Osteoblast (primary cell): Measurements from ENCODE around the gene AMER3. TPM values are rescaled to one million over a fixed set of nuclear protein-coding genes. Genes with fewer than 3 reads are reported as not detected.
A peak's percentile ranks its signal among the peaks of the same experiment; 100 is the strongest.

Experiments
- DNase-seq: peaks from one replicate; pipeline ENCODE4 v3.0.0; 2011; ENCODE audit warnings: low spot score, mixed read lengths; ENCODE audit not compliant: insufficient read length; ENCODE audit errors: missing footprints
- H2AFZ ChIP-seq: 2 replicates; pipeline ENCODE4 v1.6.0; 2011; ENCODE audit warnings: mild to moderate bottlenecking, low read length
- H3K27ac ChIP-seq: 2 replicates; pipeline ENCODE4 v1.5.1; 2011; ENCODE audit warnings: mild to moderate bottlenecking, low read depth, low read length, moderate library complexity
- H3K27me3 ChIP-seq: 2 replicates; pipeline ENCODE4 v1.6.0; 2012; ENCODE audit warnings: mild to moderate bottlenecking, control low read depth, inconsistent platforms, low read length, moderate library complexity; ENCODE audit not compliant: insufficient read depth
- H3K36me3 ChIP-seq: 2 replicates; pipeline ENCODE4 v1.5.1; 2011; ENCODE audit warnings: mild to moderate bottlenecking, low read length, control low read depth, moderate library complexity; ENCODE audit not compliant: insufficient read depth
- H3K4me1 ChIP-seq: 2 replicates; pipeline ENCODE4 v1.5.1; 2011; ENCODE audit warnings: mild to moderate bottlenecking, low read length, control low read depth, moderate library complexity; ENCODE audit not compliant: insufficient read depth
- H3K4me2 ChIP-seq: 2 replicates; pipeline ENCODE4 v1.6.0; 2011; ENCODE audit warnings: mild to moderate bottlenecking, low read length; ENCODE audit not compliant: insufficient read depth
- H3K4me3 ChIP-seq: fragments of 200-600 bp; sonication (generic); 3 replicates; pipeline ENCODE4 v1.5.1; 2012; ENCODE audit warnings: mild to moderate bottlenecking, low read length, inconsistent platforms; ENCODE audit not compliant: insufficient read depth
- H3K79me2 ChIP-seq: 2 replicates; pipeline ENCODE4 v1.6.0; 2012; ENCODE audit warnings: mild to moderate bottlenecking, low read length, control low read depth, inconsistent platforms; ENCODE audit not compliant: insufficient read depth
- H3K9me3 ChIP-seq: 2 replicates; pipeline ENCODE4 v1.5.1; 2011; ENCODE audit warnings: low read depth, low read length, control low read depth
- H4K20me1 ChIP-seq: 2 replicates; pipeline ENCODE4 v1.6.0; 2012; ENCODE audit warnings: mild to moderate bottlenecking, low read length, control low read depth; ENCODE audit not compliant: insufficient read depth
- total RNA-seq: library from RNA; depleted of rRNA; stranded (reverse); fragments of >200 nt; gene quantifications from 2 replicates; pipeline ENCODE4 v1.2.3, GENCODE V29; 2012
- TF ChIP-seq, protein P1 (sequence below): IDR thresholded peaks from 2 replicates; pipeline ENCODE4 v1.5.1; 2011; ENCODE audit warnings: mild to moderate bottlenecking, low read depth, low read length, moderate library complexity; ENCODE audit errors: extremely low read depth

Gene AMER3
- total RNA-seq, 1 donor: not detected

DNA sequence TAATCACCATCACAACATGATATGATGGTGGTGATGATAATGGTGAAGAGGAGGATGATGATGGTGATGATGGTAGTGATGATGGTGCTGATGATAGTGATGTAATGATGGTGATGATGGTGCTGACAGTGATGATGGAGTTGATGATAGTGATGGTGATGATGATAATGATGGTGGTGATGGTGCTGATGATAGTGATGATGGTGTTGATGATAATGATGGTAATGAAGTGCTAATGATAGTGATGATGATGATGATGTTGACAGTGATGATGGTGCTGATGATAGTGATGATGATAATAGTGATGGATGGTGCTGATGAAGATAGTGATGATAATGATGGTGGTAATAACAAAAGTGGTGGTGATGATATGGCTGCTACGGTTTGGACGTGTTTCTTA, 30.9 kb upstream of the AMER3 start:
- H3K4me3 ChIP-seq: no peak overlapping the region
- H4K20me1 ChIP-seq: no peaks in the 10 kb centered on the region
- H3K79me2 ChIP-seq: no peaks in the 10 kb centered on the region
- no peak overlapping the region for H3K27ac ChIP-seq
- H3K9me3 ChIP-seq: no peaks in the 10 kb centered on the region
- H3K4me2 ChIP-seq: no peak overlapping the region
- DNase-seq: no peak
- H3K27me3 ChIP-seq: no peaks in the 10 kb centered on the region
- no peak overlapping the region for H2AFZ ChIP-seq
- no peaks in the 10 kb centered on the region for H3K36me3 ChIP-seq
- TF ChIP-seq, protein P1, sequence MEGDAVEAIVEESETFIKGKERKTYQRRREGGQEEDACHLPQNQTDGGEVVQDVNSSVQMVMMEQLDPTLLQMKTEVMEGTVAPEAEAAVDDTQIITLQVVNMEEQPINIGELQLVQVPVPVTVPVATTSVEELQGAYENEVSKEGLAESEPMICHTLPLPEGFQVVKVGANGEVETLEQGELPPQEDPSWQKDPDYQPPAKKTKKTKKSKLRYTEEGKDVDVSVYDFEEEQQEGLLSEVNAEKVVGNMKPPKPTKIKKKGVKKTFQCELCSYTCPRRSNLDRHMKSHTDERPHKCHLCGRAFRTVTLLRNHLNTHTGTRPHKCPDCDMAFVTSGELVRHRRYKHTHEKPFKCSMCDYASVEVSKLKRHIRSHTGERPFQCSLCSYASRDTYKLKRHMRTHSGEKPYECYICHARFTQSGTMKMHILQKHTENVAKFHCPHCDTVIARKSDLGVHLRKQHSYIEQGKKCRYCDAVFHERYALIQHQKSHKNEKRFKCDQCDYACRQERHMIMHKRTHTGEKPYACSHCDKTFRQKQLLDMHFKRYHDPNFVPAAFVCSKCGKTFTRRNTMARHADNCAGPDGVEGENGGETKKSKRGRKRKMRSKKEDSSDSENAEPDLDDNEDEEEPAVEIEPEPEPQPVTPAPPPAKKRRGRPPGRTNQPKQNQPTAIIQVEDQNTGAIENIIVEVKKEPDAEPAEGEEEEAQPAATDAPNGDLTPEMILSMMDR: no peak
- H3K4me1 ChIP-seq: peaks cover 5% of the 10 kb centered on the region

DNA sequence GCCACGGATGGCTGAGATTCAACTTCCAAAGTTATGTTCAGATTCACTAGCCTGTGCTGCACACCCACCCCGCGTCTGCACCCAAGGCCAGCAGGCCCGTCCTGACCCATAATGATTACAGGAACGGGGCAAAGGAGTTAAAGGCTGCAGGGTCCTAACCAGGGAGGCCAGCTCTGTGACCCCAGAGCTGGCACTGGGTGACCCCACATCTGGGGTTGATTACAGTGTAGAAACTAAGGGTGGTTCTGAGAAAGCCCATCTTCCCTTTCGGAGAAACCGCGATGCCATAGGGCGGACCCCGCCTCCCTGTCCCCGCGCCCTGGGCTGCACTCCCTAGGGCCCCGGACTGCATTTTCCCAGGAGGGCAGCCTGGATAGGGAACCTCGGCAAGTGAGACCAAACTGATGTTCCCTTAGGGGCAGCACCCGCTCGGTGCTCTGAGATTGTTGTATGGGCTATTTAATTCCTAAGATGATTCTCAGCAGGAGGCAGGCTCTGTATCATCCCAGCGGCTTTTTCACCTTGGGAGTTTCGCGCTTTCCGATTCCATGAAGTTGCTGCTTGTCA, 28.6 kb upstream of the AMER3 start:
- no peaks in the 10 kb centered on the region for H3K79me2 ChIP-seq
- H3K36me3 ChIP-seq: no peaks in the 10 kb centered on the region
- H3K27ac ChIP-seq: no peak overlapping the region
- peak overlapping the region; percentile 81 for H3K4me2 ChIP-seq
- H3K4me3 ChIP-seq: peak overlapping the region; percentile 69
- no peaks in the 10 kb centered on the region for H3K27me3 ChIP-seq
- peak overlapping the region; percentile 85 for H2AFZ ChIP-seq
- peaks cover 5% of the 10 kb centered on the region for H3K4me1 ChIP-seq
- no peaks in the 10 kb centered on the region for H4K20me1 ChIP-seq
- TF ChIP-seq, protein P1: no peak
- H3K9me3 ChIP-seq: no peaks in the 10 kb centered on the region
- no peak for DNase-seq

DNA sequence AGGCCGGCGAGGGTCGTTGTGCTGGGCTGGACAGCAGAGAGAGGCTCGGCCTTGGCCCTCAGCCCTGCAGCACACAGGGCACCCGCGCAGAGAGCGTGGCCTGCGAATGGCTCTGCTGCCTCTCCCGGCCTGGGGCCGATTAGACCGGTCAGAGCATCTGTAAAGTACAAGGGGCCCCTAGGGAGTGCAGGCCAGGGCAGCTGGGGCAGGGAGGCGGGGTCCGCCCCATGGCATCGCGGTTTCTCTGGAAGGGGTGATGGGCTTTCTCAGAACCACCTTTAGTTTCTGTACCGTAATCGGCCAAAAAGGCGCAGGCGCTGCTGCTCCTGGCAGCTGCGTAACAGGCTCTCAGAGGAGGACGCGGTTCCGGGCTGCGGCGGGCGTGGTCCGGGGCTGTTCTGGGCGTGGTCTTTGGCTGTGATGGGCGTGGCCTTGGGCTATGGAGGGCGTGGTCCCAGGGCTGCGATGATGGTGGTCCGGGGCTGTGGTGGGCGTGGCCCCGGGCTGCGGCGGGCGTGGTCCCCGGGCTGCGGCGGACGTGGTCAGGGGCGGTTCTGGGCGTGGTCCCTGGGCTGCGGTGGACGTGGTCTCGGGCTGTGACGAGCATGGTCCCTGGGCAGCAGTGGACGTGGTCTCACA, 27.9 kb upstream of the AMER3 start:
- H3K4me1 ChIP-seq: peaks cover 5% of the 10 kb centered on the region
- no peak overlapping the region for H3K27ac ChIP-seq
- DNase-seq: peak; percentile 85
- no peaks in the 10 kb centered on the region for H4K20me1 ChIP-seq
- H3K9me3 ChIP-seq: no peaks in the 10 kb centered on the region
- no peaks in the 10 kb centered on the region for H3K36me3 ChIP-seq
- no peaks in the 10 kb centered on the region for H3K79me2 ChIP-seq
- H3K4me2 ChIP-seq: peak overlapping the region; percentile 81
- H2AFZ ChIP-seq: peak overlapping the region; percentile 85
- peak overlapping the region; percentile 69 for H3K4me3 ChIP-seq
- TF ChIP-seq, protein P1: no peak
- no peaks in the 10 kb centered on the region for H3K27me3 ChIP-seq

DNA sequence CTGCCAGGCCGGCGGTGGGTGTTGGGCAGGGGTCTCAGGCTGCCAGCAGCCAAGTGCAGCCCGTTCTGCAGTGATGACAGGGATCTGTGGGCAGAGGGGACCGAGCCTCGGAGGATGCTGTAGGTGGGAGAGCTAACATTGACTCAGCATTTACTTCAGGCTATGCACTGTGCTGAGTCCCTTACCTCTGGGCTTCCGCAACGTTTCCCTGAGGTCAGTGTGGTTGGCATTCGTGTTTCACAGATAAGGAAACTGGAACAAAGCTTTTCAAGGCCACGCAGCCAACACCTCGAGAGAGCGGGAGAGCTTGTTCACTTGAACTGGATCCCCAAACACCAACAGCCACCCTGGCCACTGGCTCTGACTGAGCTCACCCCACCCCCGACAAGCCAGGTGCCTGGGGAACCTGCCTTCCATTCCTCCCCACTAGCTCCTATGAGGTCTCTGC, 27.3 kb upstream of the AMER3 start:
- Histone ChIP-seq H3K36me3 (no peaks in the 10 kb centered on the region), H3K9me3 (no peaks in the 10 kb centered on the region), H3K79me2 (no peaks in the 10 kb centered on the region), H3K4me2 (peak overlapping the region; percentile 81), H4K20me1 (no peaks in the 10 kb centered on the region), H2AFZ (no peak overlapping the region), H3K27me3 (no peaks in the 10 kb centered on the region), H3K27ac (no peak overlapping the region), H3K4me1 (peaks cover 5% of the 10 kb centered on the region), H3K4me3 (peak overlapping the region; percentile 69)
- no peak for DNase-seq
- TF ChIP-seq, protein P1: no peak
